Activated gamma-delta T cell (primary cell): ENCODE data around the gene KIAA1328.
"Not testable (repeated sequence)": the region's sequence is repeated elsewhere in the genome, so short reads cannot be mapped to it uniquely, and the experiment has no call there.

Experiments used
- DNase-seq: peaks from one replicate; lab custom pipeline; 2025; lab: John Stamatoyannopoulos, UW

The KIAA1328 gene

GRCh38 chr18:36887114-36887513, 58.2 kb downstream of the KIAA1328 start:
- DNase-seq = no peak

- no peak for DNase-seq
Observed at GRCh38 chr18:36887864-36888263, 58.9 kb downstream of the KIAA1328 start.

DNA sequence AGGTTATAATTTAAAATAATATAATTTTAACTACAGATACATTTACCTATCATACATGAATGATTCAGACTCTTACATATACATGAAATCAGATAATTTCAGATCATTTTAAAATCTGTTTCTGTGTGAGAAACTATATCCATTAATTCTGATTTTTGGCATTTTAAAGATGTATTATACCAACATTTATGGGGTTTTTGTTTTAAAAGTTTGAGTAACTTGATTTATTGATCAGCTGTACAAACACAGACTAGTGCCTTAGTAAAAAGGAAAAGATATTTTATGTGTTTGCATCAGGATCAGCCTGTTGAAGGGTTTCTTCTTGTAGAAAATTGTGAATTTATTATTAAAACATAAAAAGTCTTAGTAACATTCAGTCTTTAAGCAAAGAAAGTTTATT, 59.9 kb downstream of the KIAA1328 start:
- DNase-seq = no peak

GRCh38 chr18:36889321-36889720, 60.4 kb downstream of the KIAA1328 start:
- DNase-seq = no peak

- no peak for DNase-seq
Observed at GRCh38 chr18:36889742-36890141, 60.8 kb downstream of the KIAA1328 start.

- no peak for DNase-seq
Observed at GRCh38 chr18:36890598-36890997, 61.7 kb downstream of the KIAA1328 start.

- no peak for DNase-seq
Observed at GRCh38 chr18:36893227-36893626, 64.3 kb downstream of the KIAA1328 start.

DNA sequence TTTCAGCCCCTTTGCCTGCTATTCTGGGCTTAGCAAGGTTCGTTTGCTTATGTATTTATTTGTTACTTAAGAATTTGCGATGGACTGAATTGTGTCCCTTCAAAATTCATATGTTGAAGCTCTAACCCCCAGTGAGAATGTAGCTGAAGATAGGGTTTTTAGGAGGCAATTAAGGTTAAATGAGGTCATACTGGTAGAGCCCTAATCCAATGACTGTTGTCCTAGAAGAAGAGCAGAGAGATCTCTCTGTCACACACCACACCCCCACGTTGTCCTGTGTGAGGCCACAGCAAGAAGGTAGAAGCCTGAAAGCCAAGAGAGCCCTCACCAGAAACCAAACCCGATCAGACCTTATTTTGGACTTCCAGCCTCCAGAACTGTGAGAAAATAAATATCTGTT, 66.7 kb downstream of the KIAA1328 start:
- DNase-seq = no peak

GRCh38 chr18:36897253-36897652, 68.3 kb downstream of the KIAA1328 start:
- no peak for DNase-seq

GRCh38 chr18:36899289-36899688, 70.4 kb downstream of the KIAA1328 start:
- DNase-seq = no peak

DNA sequence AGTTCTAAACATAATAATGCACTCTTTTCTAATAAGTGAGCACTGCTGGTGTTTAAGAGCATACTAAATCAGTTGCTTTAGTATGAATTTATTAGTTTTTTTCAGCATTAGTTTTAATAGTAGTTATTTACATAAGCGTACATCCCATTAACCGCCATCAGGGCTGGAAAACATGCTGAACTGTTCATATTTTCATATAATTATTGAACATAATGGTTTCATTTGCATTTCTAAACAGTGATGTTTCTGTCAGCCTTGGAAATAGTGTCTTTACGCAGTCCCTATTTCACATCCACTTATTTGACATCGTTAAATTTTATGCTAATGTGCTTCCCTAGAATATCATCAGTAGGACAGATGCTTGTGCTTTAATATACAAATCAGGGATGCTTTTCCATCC, 71.5 kb downstream of the KIAA1328 start:
- DNase-seq = no peak

GRCh38 chr18:36901277-36901701, 72.4 kb downstream of the KIAA1328 start:
- DNase-seq = no peak

- no peak for DNase-seq
Observed at GRCh38 chr18:36903215-36903928, 74.4 kb downstream of the KIAA1328 start.

- DNase-seq = no peak
Observed at GRCh38 chr18:36905571-36905970, 76.6 kb downstream of the KIAA1328 start.

GRCh38 chr18:36909282-36909681, 80.4 kb downstream of the KIAA1328 start:
- not testable (repeated sequence) for DNase-seq

GRCh38 chr18:36912887-36913286, 84.0 kb downstream of the KIAA1328 start:
- DNase-seq = no peak

- no peak for DNase-seq
Observed at GRCh38 chr18:36917907-36918306, 89.0 kb downstream of the KIAA1328 start.

GRCh38 chr18:36929601-36930000, 100.7 kb downstream of the KIAA1328 start:
- DNase-seq = no peak

DNA sequence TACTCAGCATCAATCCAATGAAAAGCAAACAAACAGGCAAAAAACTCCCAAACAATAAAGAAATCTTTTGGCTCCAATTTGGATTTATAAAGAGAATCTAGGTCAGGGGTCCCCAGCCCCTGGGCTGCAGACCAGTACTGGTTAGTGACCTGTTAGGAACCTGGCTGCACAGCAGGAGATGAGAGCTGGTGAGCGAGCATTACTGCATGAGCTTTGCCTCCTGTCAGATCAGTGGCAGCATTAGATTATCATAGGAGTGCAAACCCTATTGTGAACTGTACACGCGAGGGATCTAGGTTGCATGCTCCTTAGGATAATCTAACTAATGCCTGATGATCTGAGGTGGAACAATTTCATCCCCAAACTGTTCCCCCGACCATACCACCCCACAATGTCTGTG, 102.2 kb downstream of the KIAA1328 start:
- DNase-seq = no peak

DNA sequence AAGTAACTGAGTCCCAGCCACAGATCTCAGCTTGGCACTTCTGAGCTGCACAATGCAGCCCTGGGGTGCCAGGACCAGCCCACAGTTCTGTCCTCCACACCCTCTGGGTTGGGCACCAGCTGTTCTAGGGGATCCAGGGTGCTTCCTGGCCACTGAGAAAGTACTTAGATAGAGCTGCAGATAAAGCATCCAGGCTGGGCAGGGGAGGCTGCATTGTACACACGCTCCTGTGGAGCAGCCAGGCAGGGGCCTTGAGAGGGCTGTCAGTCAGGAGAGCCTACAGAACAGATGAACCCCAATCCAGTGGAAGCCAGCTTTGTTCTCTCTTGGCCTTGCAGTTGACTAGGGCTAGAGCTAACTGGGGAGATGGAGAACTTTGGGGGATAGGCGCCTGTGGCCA, 104.6 kb downstream of the KIAA1328 start:
- no peak for DNase-seq

DNA sequence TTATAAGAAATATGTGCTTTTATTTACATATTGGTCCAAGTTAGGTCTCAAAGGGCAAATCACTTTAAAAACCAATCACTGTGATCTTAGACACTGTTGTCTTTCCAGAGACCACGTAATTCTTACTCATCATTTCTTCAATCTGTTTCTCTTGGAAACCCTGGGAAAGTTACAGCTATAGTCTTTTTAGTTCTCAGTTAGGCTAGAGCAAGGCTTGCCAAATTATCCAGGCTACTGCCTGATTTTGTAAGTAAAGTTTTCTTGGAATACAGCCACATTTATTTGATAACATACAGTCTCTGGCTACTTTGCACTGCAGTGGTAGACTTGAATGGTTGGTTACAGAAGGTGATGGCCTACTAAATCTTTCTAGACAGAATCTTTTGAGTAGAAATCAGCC, 106.0 kb downstream of the KIAA1328 start:
- no peak for DNase-seq

- no peak for DNase-seq
Observed at GRCh38 chr18:36942264-36942663, 113.3 kb downstream of the KIAA1328 start.

DNA sequence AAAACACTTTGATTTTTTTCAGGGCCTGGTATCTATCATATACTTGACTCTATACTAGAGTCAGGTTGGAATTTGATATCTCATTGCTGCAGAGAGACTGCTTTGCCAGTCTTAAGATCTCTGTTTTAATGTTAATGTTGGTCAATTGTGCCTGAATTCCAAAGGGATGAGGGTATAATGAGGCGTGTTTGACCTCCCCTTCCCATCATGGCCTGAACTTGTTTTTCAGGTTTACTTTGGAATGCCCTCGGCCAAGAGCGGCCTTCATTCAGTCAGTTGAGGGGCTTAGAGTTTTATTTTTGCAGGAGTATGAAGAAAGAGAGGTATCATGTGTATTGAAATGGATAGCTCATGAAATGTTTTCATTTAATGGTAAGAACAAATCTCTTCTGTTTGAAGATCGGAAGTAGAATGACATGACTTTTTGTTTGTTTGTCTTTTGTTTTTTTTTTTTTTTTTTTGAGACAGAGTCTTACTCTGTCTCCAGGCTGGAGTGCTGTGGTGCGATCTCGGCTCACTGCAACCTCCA, 119.0 kb downstream of the KIAA1328 start:
- no peak for DNase-seq

GRCh38 chr18:36950282-36950681, 121.4 kb downstream of the KIAA1328 start:
- DNase-seq = no peak
